Mucosa of stomach (tissue), 1 donor: ENCODE results near the gene ZNF611.
"Not testable (repeated sequence)": the region's sequence is repeated elsewhere in the genome, so short reads cannot be mapped to it uniquely, and the experiment has no call there.

Source experiments
- H3K27me3 ChIP-seq: one replicate; pipeline ENCODE4 v1.7.0; 2013; ENCODE audit warnings: mild to moderate bottlenecking, low read length; ENCODE audit not compliant: control insufficient read depth, insufficient read depth
- H3K36me3 ChIP-seq: one replicate; pipeline ENCODE4 v1.7.0; 2013; ENCODE audit warnings: low read length; ENCODE audit not compliant: control insufficient read depth, insufficient read depth
- H3K4me1 ChIP-seq: one replicate; pipeline ENCODE4 v1.7.0; 2013; ENCODE audit warnings: mild to moderate bottlenecking, low read length; ENCODE audit not compliant: control insufficient read depth, insufficient read depth
- H3K4me3 ChIP-seq: one replicate; pipeline ENCODE4 v1.7.0; 2013; ENCODE audit warnings: low read length
- H3K9ac ChIP-seq: one replicate; pipeline ENCODE4 v1.7.0; 2013; ENCODE audit warnings: mild to moderate bottlenecking, low read length, moderate library complexity
- H3K9me3 ChIP-seq: one replicate; pipeline ENCODE4 v1.7.0; 2013; ENCODE audit warnings: mild to moderate bottlenecking, low read length, moderate library complexity; ENCODE audit not compliant: control insufficient read depth
- donor health status: Pancreatic carcinoma.

The ZNF611 gene

GRCh38 chr19:52713051-52713450, 21.8 kb downstream of the ZNF611 start:
- H3K27me3 ChIP-seq, H3K36me3 ChIP-seq, H3K9ac ChIP-seq, H3K9me3 ChIP-seq, H3K4me3 ChIP-seq, H3K4me1 ChIP-seq: not testable (repeated sequence)

- not testable (repeated sequence) for H3K27me3 ChIP-seq, H3K9me3 ChIP-seq, H3K4me1 ChIP-seq, H3K4me3 ChIP-seq, H3K36me3 ChIP-seq, H3K9ac ChIP-seq
These were observed 23.2 kb downstream of the ZNF611 start for GRCh38 chr19:52711661-52712060.

GRCh38 chr19:52710538-52710937, 24.3 kb downstream of the ZNF611 start:
- Histone ChIP-seq H3K36me3 (peaks cover 3% of the 10 kb centered on the region), H3K4me1 (no peaks in the 10 kb centered on the region), H3K4me3 (no peak overlapping the region), H3K9me3 (no peaks in the 10 kb centered on the region), H3K27me3 (no peaks in the 10 kb centered on the region), H3K9ac (no peak overlapping the region)

- H3K9me3 ChIP-seq, result not testable (repeated sequence)
These were observed 29.2 kb downstream of the ZNF611 start for GRCh38 chr19:52705615-52706014.

GRCh38 chr19:52703917-52704316, 30.9 kb downstream of the ZNF611 start:
- H3K9me3 ChIP-seq, result no peaks in the 10 kb centered on the region

More at GRCh38 chr19:52705615-52706014, 29.2 kb downstream of the ZNF611 start:
- not testable (repeated sequence) for H3K4me3 ChIP-seq, H3K9ac ChIP-seq, H3K27me3 ChIP-seq, H3K4me1 ChIP-seq, H3K36me3 ChIP-seq

GRCh38 chr19:52700673-52701072, 34.2 kb downstream of the ZNF611 start:
- Histone ChIP-seq H3K36me3 (no peaks in the 10 kb centered on the region), H3K9me3 (no peaks in the 10 kb centered on the region), H3K4me3 (no peak overlapping the region), H3K27me3 (no peaks in the 10 kb centered on the region), H3K9ac (no peak overlapping the region), H3K4me1 (no peaks in the 10 kb centered on the region)

More at GRCh38 chr19:52703917-52704316, 30.9 kb downstream of the ZNF611 start:
- Histone ChIP-seq H3K9ac (no peak overlapping the region), H3K4me1 (no peaks in the 10 kb centered on the region), H3K36me3 (no peaks in the 10 kb centered on the region), H3K27me3 (no peaks in the 10 kb centered on the region), H3K4me3 (no peak overlapping the region)

- H3K4me3 ChIP-seq, H3K4me1 ChIP-seq, H3K9me3 ChIP-seq, H3K36me3 ChIP-seq, H3K27me3 ChIP-seq, H3K9ac ChIP-seq: not testable (repeated sequence)
These were observed 35.3 kb downstream of the ZNF611 start for GRCh38 chr19:52699555-52699954.

GRCh38 chr19:52695996-52696395, 38.8 kb downstream of the ZNF611 start:
- H3K4me1 ChIP-seq, result no peaks in the 10 kb centered on the region
- H3K9me3 ChIP-seq, result no peaks in the 10 kb centered on the region
- no peaks in the 10 kb centered on the region for H3K36me3 ChIP-seq
- H3K27me3 ChIP-seq, result no peaks in the 10 kb centered on the region
- no peak overlapping the region for H3K9ac ChIP-seq
- H3K4me3 ChIP-seq, result no peak overlapping the region

- Histone ChIP-seq H3K9ac (no peak overlapping the region), H3K4me3 (no peak overlapping the region), H3K4me1 (no peaks in the 10 kb centered on the region), H3K36me3 (no peaks in the 10 kb centered on the region), H3K9me3 (no peaks in the 10 kb centered on the region), H3K27me3 (no peaks in the 10 kb centered on the region)
These were observed 39.9 kb downstream of the ZNF611 start for GRCh38 chr19:52694921-52695320.

- not testable (repeated sequence) for H3K9me3 ChIP-seq, H3K9ac ChIP-seq, H3K36me3 ChIP-seq, H3K4me1 ChIP-seq, H3K27me3 ChIP-seq, H3K4me3 ChIP-seq
These were observed 40.6 kb downstream of the ZNF611 start for GRCh38 chr19:52694281-52694680.

- no peaks in the 10 kb centered on the region for H3K27me3 ChIP-seq
- H3K9ac ChIP-seq, result no peak overlapping the region
- H3K4me1 ChIP-seq, result no peaks in the 10 kb centered on the region
- no peaks in the 10 kb centered on the region for H3K36me3 ChIP-seq
- no peak overlapping the region for H3K4me3 ChIP-seq
- H3K9me3 ChIP-seq, result no peaks in the 10 kb centered on the region
These were observed 42.3 kb downstream of the ZNF611 start for GRCh38 chr19:52692431-52693008.

- Histone ChIP-seq H3K27me3 (no peaks in the 10 kb centered on the region), H3K4me3 (no peak overlapping the region)
These were observed 43.1 kb downstream of the ZNF611 start for GRCh38 chr19:52691737-52692136.

GRCh38 chr19:52691215-52691610, 43.6 kb downstream of the ZNF611 start:
- no peaks in the 10 kb centered on the region for H3K36me3 ChIP-seq
- H3K9ac ChIP-seq, result peak overlapping the region; percentile 69
- no peaks in the 10 kb centered on the region for H3K4me1 ChIP-seq
- peak overlapping the region; percentile 61 for H3K4me3 ChIP-seq
- H3K27me3 ChIP-seq, result no peaks in the 10 kb centered on the region
- no peaks in the 10 kb centered on the region for H3K9me3 ChIP-seq

More at GRCh38 chr19:52691737-52692136, 43.1 kb downstream of the ZNF611 start:
- Histone ChIP-seq H3K36me3 (no peaks in the 10 kb centered on the region), H3K4me1 (no peaks in the 10 kb centered on the region), H3K9me3 (no peaks in the 10 kb centered on the region), H3K9ac (no peak overlapping the region)
